ENCODE measurements around the gene CEP85L.

Gene CEP85L

DNA sequence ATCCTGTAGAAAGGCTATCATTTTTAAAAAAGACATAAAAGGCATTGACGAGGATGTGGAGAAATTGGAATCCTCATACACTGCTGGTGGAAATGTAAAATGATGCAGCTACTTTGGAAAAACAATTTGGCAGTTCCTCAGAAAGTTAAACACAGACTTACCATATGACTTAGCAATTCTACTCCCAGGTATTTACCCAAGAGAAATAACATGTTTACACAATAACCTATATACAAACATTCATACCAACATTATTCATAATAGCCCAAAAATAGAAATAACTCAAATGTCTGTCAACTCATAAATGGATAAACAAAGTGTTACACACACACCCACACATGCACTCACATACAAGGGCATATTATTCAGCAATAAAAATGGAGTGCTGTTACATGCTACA lies 23.4 kb upstream of the CEP85L start:
- in situ Hi-C loops (cut with HindIII; ENCODE audit: low pct_unique_long_range_greater_than_20kb, low sequenced_read_pairs), result no loop called here
- TF ChIP-seq JUND (IDR thresholded peaks at IDR 0.05; ENCODE audit: low read depth), result no peak
- peak in 1 of 2 experiments; percentile 18 for DNase-seq (ENCODE audit: low read depth in 1 of 2, low spot score in 1 of 2)

GRCh38 chr6:118672678-118673077 lies 21.3 kb upstream of the CEP85L start:
- TF ChIP-seq JUND (IDR thresholded peaks at IDR 0.05; ENCODE audit: low read depth), result no peak
- in situ Hi-C loops (cut with HindIII; ENCODE audit: low pct_unique_long_range_greater_than_20kb, low sequenced_read_pairs), result no loop called here
- no peak for DNase-seq (ENCODE audit: low read depth in 1 of 2, low spot score in 1 of 2)

- no peak for DNase-seq (ENCODE audit: low read depth in 1 of 2, low spot score in 1 of 2)
- TF ChIP-seq JUND (IDR thresholded peaks at IDR 0.05; ENCODE audit: low read depth), result no peak
- in situ Hi-C loops (cut with HindIII; ENCODE audit: low pct_unique_long_range_greater_than_20kb, low sequenced_read_pairs), result no loop called here
Observed at GRCh38 chr6:118669561-118669960, 18.2 kb upstream of the CEP85L start.

GRCh38 chr6:118668761-118669385 lies 17.5 kb upstream of the CEP85L start:
- in situ Hi-C loops (cut with HindIII; ENCODE audit: low pct_unique_long_range_greater_than_20kb, low sequenced_read_pairs), result no loop called here
- DNase-seq (ENCODE audit: low read depth in 1 of 2, low spot score in 1 of 2), result no peak
- no peak for TF ChIP-seq JUND (IDR thresholded peaks at IDR 0.05; ENCODE audit: low read depth)

DNA sequence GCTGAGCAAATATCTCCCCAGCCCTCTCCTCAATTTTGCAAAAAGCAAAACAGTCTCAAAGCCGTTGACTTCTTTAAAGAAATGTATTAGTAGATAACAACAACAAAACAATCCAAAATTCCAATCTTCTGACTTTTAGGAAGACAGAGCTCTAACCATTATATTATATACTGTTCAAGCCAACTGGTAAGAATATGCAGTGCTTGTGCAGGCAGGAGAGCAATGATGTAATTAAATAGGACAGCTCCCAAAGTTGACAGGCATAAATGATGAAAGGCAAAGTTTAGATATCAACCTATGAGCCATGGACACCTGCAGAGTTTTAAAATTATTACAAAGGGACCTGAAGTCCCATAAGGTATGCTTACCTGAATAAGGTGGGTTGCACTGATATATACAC lies 16.6 kb upstream of the CEP85L start:
- in situ Hi-C loops (cut with HindIII; ENCODE audit: low pct_unique_long_range_greater_than_20kb, low sequenced_read_pairs), result no loop called here
- no peak for TF ChIP-seq JUND (IDR thresholded peaks at IDR 0.05; ENCODE audit: low read depth)
- DNase-seq (ENCODE audit: low read depth in 1 of 2, low spot score in 1 of 2), result no peak

DNA sequence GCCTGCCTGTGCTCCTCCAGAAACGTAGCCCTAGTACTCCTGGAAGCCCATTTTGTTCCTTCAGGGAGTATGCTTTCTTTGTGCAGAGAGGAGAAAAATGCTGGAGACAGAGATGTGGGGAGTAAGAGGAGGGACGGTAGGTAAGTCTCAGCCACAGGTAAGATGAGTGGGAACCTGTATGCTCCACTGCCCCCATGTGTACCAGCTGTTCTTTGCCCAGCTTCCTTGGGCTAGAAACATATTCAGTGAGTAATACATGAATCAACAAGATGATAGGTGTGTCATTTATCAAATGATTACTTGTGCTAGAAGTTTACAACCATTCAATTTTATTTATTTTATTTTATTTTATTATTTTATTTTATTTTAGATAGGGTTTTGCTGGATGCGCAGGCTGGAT lies 13.6 kb upstream of the CEP85L start:
- in situ Hi-C loops (cut with HindIII; ENCODE audit: low pct_unique_long_range_greater_than_20kb, low sequenced_read_pairs), result no loop called here
- no peak for DNase-seq (ENCODE audit: low read depth in 1 of 2, low spot score in 1 of 2)
- TF ChIP-seq JUND (IDR thresholded peaks at IDR 0.05; ENCODE audit: low read depth), result no peak

GRCh38 chr6:118663993-118664985 lies 12.9 kb upstream of the CEP85L start:
- no peak for DNase-seq (ENCODE audit: low read depth in 1 of 2, low spot score in 1 of 2)
- in situ Hi-C loops (cut with HindIII; ENCODE audit: low pct_unique_long_range_greater_than_20kb, low sequenced_read_pairs), result no loop called here

GRCh38 chr6:118661831-118662230 lies 10.4 kb upstream of the CEP85L start:
- in situ Hi-C loops (cut with HindIII; ENCODE audit: low pct_unique_long_range_greater_than_20kb, low sequenced_read_pairs), result no loop called here
- DNase-seq (ENCODE audit: low read depth in 1 of 2, low spot score in 1 of 2), result no peak
- TF ChIP-seq JUND (IDR thresholded peaks at IDR 0.05; ENCODE audit: low read depth), result no peak

More at GRCh38 chr6:118663993-118664985, 12.9 kb upstream of the CEP85L start:
- no peak for TF ChIP-seq JUND (IDR thresholded peaks at IDR 0.05; ENCODE audit: low read depth)

- TF ChIP-seq JUND (IDR thresholded peaks at IDR 0.05; ENCODE audit: low read depth), result no peak
- peak in 1 of 2 experiments; percentile 15 for DNase-seq (ENCODE audit: low read depth in 1 of 2, low spot score in 1 of 2)
- in situ Hi-C loops (cut with HindIII; ENCODE audit: low pct_unique_long_range_greater_than_20kb, low sequenced_read_pairs), result no loop called here
Observed at GRCh38 chr6:118660218-118660569, 8.8 kb upstream of the CEP85L start.

DNA sequence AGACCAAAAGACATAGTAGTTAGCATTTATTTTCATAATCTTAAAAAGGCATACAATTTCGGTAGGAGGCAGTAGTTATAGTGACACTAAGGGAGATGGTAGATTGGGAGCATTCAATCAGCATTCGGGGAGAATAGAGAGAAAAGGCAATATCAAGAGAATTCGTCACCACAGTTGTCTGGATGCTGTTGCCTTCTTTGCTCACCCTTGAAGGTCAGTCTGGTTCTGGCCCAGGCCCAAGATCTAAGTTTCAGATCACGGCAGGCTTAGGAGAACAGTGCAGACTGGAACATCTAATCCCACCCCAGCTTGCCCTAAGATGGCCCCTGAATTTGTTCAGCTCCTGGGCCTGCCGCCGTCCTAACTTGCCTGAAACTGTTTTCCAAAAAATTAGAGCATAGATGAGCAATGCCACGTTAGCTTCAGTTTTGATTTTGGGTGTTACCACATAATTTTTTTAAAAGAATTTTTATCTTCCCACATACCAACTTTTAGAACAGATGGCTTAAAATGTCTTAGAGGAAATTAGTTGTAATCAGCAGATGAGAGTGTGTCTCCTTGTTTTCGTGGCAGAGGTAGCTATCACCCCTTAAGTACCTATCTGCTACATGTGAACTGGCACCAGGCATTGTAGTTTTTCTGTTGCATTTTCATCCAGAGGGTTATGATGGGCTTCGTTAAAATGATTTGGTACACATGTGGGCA lies 8.3 kb upstream of the CEP85L start:
- in situ Hi-C loops (cut with HindIII; ENCODE audit: low pct_unique_long_range_greater_than_20kb, low sequenced_read_pairs), result no loop called here
- TF ChIP-seq JUND (IDR thresholded peaks at IDR 0.05; ENCODE audit: low read depth), result no peak
- DNase-seq (ENCODE audit: low read depth in 1 of 2, low spot score in 1 of 2), result no peak

GRCh38 chr6:118656847-118657451 lies 5.6 kb upstream of the CEP85L start:
- in situ Hi-C loops (cut with HindIII; ENCODE audit: low pct_unique_long_range_greater_than_20kb, low sequenced_read_pairs), result no loop called here
- no peak for TF ChIP-seq JUND (IDR thresholded peaks at IDR 0.05; ENCODE audit: low read depth)
- DNase-seq (ENCODE audit: low read depth in 1 of 2, low spot score in 1 of 2), result no peak

DNA sequence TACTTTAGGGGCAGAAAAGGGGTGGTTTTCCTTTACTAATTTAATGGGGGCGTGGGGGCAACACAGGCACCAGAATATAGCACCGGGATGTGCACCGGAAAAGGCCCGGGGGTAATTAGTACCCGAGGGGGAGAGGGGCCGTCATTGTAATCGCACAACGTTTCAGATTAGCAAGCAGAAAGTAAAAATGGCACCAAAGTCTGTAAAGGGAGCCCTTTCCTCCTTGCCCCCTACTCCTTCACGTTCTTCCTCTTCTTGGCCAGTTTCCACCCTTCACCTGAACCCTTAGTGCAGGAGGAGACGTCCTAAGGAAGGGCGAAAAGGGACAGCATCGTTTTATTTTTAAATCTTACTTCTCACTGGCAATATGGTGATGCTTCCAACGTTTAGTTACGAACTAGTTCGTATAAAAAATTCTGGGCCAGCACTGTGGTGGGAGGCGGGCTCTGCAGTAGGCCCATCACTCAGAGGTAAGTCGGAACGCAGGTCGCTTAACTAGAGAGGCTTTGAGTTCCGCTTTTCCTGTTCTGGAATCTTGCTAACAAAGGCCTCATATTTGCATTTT lies 742 bp upstream of the CEP85L start:
- DNase-seq (ENCODE audit: low read depth in 1 of 2, low spot score in 1 of 2), result no peak
- TF ChIP-seq JUND (IDR thresholded peaks at IDR 0.05; ENCODE audit: low read depth), result no peak
- in situ Hi-C loops (cut with HindIII; ENCODE audit: low pct_unique_long_range_greater_than_20kb, low sequenced_read_pairs), result no loop called here
